ENCODE results near the gene ITPR1. TPM values are rescaled to one million over a fixed set of nuclear protein-coding genes. Genes with fewer than 3 reads are reported as not detected.
A peak's percentile ranks its signal among the peaks of the same experiment; 100 is the strongest.

The ITPR1 gene
- polyA plus RNA-seq, 1 experiment: 1.4 TPM

DNA sequence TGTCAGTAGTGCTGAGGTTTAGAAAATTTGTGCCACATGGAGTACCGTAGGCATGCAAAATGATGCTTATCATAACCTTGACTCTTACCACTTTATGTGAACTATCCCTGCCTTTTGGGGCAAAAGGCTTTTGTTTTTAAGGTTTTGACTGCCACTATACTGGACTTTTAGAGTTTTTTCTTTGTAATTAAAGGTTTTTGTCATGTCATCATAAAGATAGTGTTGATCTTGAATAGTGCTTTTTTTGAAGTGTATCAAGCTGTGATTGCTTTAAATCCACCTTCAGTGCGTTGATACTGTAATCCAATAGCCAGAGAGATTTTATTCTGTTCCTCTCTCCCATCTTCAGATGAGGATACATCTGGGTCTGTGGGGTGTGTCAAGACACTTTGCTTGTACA, 172.9 kb downstream of the ITPR1 start:
- TF ChIP-seq, protein P1, sequence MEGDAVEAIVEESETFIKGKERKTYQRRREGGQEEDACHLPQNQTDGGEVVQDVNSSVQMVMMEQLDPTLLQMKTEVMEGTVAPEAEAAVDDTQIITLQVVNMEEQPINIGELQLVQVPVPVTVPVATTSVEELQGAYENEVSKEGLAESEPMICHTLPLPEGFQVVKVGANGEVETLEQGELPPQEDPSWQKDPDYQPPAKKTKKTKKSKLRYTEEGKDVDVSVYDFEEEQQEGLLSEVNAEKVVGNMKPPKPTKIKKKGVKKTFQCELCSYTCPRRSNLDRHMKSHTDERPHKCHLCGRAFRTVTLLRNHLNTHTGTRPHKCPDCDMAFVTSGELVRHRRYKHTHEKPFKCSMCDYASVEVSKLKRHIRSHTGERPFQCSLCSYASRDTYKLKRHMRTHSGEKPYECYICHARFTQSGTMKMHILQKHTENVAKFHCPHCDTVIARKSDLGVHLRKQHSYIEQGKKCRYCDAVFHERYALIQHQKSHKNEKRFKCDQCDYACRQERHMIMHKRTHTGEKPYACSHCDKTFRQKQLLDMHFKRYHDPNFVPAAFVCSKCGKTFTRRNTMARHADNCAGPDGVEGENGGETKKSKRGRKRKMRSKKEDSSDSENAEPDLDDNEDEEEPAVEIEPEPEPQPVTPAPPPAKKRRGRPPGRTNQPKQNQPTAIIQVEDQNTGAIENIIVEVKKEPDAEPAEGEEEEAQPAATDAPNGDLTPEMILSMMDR (IDR thresholded peaks at IDR 0.05; ENCODE audit: insufficient read depth, low read depth, low read length): no peak
- H3K27me3 ChIP-seq (ENCODE audit: control insufficient read depth, insufficient read depth, low read length): no peaks in the 10 kb centered on the region; the same call in 1 of the 2 replicates
- no peaks in the 10 kb centered on the region for H3K36me3 ChIP-seq (ENCODE audit: control insufficient read depth, insufficient read depth, low read length)
- H3K4me3 ChIP-seq (ENCODE audit: low read depth, low read length): no peak overlapping the region
- no peak for DNase-seq (ENCODE audit: low read depth)
- ChIA-PET POLR2A (no interaction called here), CTCF (interaction anchor here (1.4 kb wide), 1 partner anchor 10 kb away, joined by 10 read pairs; no protein-coding TSS in a partner anchor)

DNA sequence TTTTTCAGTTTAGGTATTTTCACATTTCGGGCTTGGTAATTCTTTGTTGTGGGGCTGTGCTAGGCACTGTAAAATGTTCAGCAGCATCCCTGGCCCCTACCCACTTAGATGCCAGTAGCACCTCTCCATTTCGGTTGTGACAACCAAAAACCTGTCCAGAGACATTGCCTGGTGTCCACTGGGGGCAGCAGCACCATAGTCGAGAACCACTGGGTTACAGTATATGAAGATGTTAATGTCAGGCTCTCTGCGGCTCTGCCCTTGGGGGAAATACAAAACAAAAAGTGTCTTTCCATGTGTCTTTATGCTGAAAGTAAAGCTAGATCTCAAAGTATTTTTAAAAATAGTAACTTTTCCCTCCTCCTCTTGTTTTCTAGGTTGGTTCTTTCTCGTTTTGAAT, 177.2 kb downstream of the ITPR1 start:
- DNase-seq (ENCODE audit: low read depth): no peak
- no peaks in the 10 kb centered on the region for H3K36me3 ChIP-seq (ENCODE audit: control insufficient read depth, insufficient read depth, low read length)
- ChIA-PET CTCF (interaction anchor here (0.6 to 1.6 kb wide), 3 partner anchors 41 to 378 kb away, joined by 4 to 5 read pairs (median 4); no protein-coding TSS in a partner anchor), POLR2A (no interaction called here)
- H3K4me3 ChIP-seq (ENCODE audit: low read depth, low read length): no peak overlapping the region
- no peaks in the 10 kb centered on the region; the same call in 1 of the 2 replicates for H3K27me3 ChIP-seq (ENCODE audit: control insufficient read depth, insufficient read depth, low read length)
- TF ChIP-seq, protein P1 (IDR thresholded peaks at IDR 0.05; ENCODE audit: insufficient read depth, low read depth, low read length): peak; percentile 41

DNA sequence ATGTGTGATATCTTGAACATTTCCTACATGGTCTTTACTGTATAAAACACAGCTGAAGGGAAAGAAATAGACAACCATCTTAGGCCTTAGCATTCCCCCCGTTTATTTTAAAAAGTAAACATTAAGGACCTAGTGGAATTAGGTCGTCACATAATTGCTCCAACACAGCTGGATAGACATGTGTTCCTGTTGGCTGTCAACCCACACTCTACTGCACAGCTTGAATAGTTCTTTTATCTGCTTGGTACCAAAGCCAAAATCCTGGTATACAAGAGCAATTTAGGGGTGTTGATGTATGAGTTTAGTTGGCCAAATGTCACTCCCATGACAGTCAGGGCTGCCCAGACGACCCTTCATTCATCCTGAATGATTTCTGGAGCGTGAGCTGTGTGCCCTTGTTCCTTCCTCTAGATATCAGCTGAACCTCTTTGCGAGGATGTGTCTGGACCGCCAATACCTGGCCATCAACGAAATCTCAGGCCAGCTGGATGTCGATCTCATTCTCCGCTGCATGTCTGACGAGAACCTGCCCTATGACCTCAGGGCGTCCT, 179.7 kb downstream of the ITPR1 start:
- TF ChIP-seq, protein P1 (IDR thresholded peaks at IDR 0.05; ENCODE audit: insufficient read depth, low read depth, low read length): no peak
- Histone ChIP-seq H3K27me3 (ENCODE audit: control insufficient read depth, insufficient read depth, low read length) (no peaks in the 10 kb centered on the region; the same call in 1 of the 2 replicates), H3K4me3 (ENCODE audit: low read depth, low read length) (no peak overlapping the region), H3K36me3 (ENCODE audit: control insufficient read depth, insufficient read depth, low read length) (no peaks in the 10 kb centered on the region)
- POLR2A ChIA-PET: no interaction called here
- DNase-seq (ENCODE audit: low read depth): no peak
- CTCF ChIA-PET: interaction anchor here (1.0 kb wide), 1 partner anchor 16 kb away, joined by 4 read pairs; no protein-coding TSS in a partner anchor

DNA sequence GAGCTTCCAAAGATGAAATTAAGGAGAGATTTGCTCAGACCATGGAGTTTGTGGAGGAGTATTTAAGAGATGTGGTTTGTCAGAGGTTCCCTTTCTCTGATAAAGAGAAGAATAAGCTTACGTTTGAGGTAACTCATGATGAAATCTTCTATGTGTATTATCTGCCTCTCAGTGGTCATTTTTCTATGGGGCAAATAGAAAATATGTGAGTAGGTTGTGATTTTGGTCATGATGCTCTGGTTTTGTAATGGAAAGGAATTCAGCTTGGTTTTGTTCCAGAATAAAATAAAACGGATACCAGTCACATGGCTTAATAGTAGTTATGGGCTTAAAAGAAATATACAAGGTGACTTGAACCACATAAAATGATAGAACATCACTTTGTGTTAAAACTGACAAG, 181.1 kb downstream of the ITPR1 start:
- Histone ChIP-seq H3K36me3 (ENCODE audit: control insufficient read depth, insufficient read depth, low read length) (no peaks in the 10 kb centered on the region), H3K4me3 (ENCODE audit: low read depth, low read length) (no peak overlapping the region), H3K27me3 (ENCODE audit: control insufficient read depth, insufficient read depth, low read length) (no peaks in the 10 kb centered on the region; the same call in 1 of the 2 replicates)
- peak; percentile 20 for DNase-seq (ENCODE audit: low read depth)
- TF ChIP-seq, protein P1 (IDR thresholded peaks at IDR 0.05; ENCODE audit: insufficient read depth, low read depth, low read length): no peak
- CTCF ChIA-PET: interaction anchor here (1.4 kb wide), 2 partner anchors 18 to 36 kb away, joined by 3 to 5 read pairs; no protein-coding TSS in a partner anchor
- POLR2A ChIA-PET: interaction anchor here (0.6 kb wide), 1 partner anchor 364 kb away, joined by 3 read pairs; no protein-coding TSS in a partner anchor

DNA sequence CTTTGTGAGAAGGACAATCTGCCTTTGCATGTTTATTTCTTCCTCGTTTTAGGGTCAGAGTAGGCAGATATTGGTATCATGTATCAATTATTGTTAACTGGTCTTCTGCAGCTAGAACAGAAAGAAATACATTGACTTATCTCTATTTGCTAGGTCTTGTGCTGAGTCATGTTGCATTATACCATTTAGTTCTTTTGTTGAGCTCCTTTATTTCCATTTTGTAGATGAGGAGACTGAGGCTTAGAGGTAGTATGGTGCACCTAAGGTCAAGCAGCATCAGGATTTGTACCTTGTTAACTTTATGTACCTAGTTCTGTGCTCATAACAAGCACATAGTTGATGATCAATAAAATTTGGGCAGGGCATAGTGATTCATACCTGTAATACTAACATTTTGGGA, 182.6 kb downstream of the ITPR1 start:
- Histone ChIP-seq H3K27me3 (ENCODE audit: control insufficient read depth, insufficient read depth, low read length) (no peaks in the 10 kb centered on the region), H3K36me3 (ENCODE audit: control insufficient read depth, insufficient read depth, low read length) (no peaks in the 10 kb centered on the region), H3K4me3 (ENCODE audit: low read depth, low read length) (no peak overlapping the region)
- ChIA-PET CTCF (no interaction called here), POLR2A (no interaction called here)
- TF ChIP-seq, protein P1 (IDR thresholded peaks at IDR 0.05; ENCODE audit: insufficient read depth, low read depth, low read length): no peak
- DNase-seq (ENCODE audit: low read depth): no peak
